ENCODE measurements around the gene TMCO2.
A peak's percentile ranks its signal among the peaks of the same experiment; 100 is the strongest.
"Not testable (repeated sequence)": the region's sequence is repeated elsewhere in the genome, so short reads cannot be mapped to it uniquely, and the experiment has no call there.

The TMCO2 gene

GRCh38 chr1:40247655-40248054 lies at the start of gene TMCO2:
Gene TMCO2 (plus strand): TSS chr1:40247937. CDS start chr1:40247994, 57 bp downstream.
- Histone ChIP-seq H3K4me3 (ENCODE audit: low read depth, low read length) (no peak within 1 kb of the TSS), H3K9me3 (ENCODE audit: severe bottlenecking) (no peaks in the 10 kb centered on the region), H3K36me3 (no peaks in the 10 kb centered on the region), H3K27ac (no peak within 1 kb of the TSS), H3K27me3 (ENCODE audit: insufficient read depth, low read depth, severe bottlenecking) (no peaks in the 10 kb centered on the region)
- no peak for DNase-seq
- TF ChIP-seq CTCF (IDR thresholded peaks at IDR 0.05; ENCODE audit: low read depth, low read length), result no peak

- H3K36me3 ChIP-seq, result peaks cover 35% of the 10 kb centered on the region
- DNase-seq, result no peak
Observed at GRCh38 chr1:40199126-40199525, 48.6 kb upstream of the TMCO2 start.

GRCh38 chr1:40204856-40205255 lies 42.9 kb upstream of the TMCO2 start:
- no peak overlapping the region for H3K4me3 ChIP-seq (ENCODE audit: low read depth, low read length)
- TF ChIP-seq CTCF (IDR thresholded peaks at IDR 0.05; ENCODE audit: low read depth, low read length), result no peak
- H3K27me3 ChIP-seq (ENCODE audit: insufficient read depth, low read depth, severe bottlenecking), result no peaks in the 10 kb centered on the region
- H3K36me3 ChIP-seq, result peaks cover 18% of the 10 kb centered on the region
- H3K9me3 ChIP-seq (ENCODE audit: severe bottlenecking), result no peaks in the 10 kb centered on the region
- no peak overlapping the region for H3K27ac ChIP-seq
- no peak for DNase-seq

More at GRCh38 chr1:40199126-40199525, 48.6 kb upstream of the TMCO2 start:
- H3K27ac ChIP-seq, result no peak overlapping the region
- H3K4me3 ChIP-seq (ENCODE audit: low read depth, low read length), result no peak overlapping the region
- no peak for TF ChIP-seq CTCF (IDR thresholded peaks at IDR 0.05; ENCODE audit: low read depth, low read length)
- no peaks in the 10 kb centered on the region for H3K9me3 ChIP-seq (ENCODE audit: severe bottlenecking)
- no peaks in the 10 kb centered on the region for H3K27me3 ChIP-seq (ENCODE audit: insufficient read depth, low read depth, severe bottlenecking)

GRCh38 chr1:40210511-40211204 lies 37.1 kb upstream of the TMCO2 start:
- Histone ChIP-seq H3K27me3 (ENCODE audit: insufficient read depth, low read depth, severe bottlenecking) (no peaks in the 10 kb centered on the region), H3K36me3 (peaks cover 8% of the 10 kb centered on the region), H3K9me3 (ENCODE audit: severe bottlenecking) (no peaks in the 10 kb centered on the region), H3K4me3 (ENCODE audit: low read depth, low read length) (no peak overlapping the region), H3K27ac (peak overlapping the region; percentile 44)
- DNase-seq, result no peak
- no peak for TF ChIP-seq CTCF (IDR thresholded peaks at IDR 0.05; ENCODE audit: low read depth, low read length)

- Histone ChIP-seq H3K36me3 (peaks cover 8% of the 10 kb centered on the region), H3K9me3 (ENCODE audit: severe bottlenecking) (no peaks in the 10 kb centered on the region), H3K27me3 (ENCODE audit: insufficient read depth, low read depth, severe bottlenecking) (no peaks in the 10 kb centered on the region), H3K27ac (no peak overlapping the region), H3K4me3 (ENCODE audit: low read depth, low read length) (no peak overlapping the region)
- no peak for DNase-seq
- no peak for TF ChIP-seq CTCF (IDR thresholded peaks at IDR 0.05; ENCODE audit: low read depth, low read length)
Observed at GRCh38 chr1:40218333-40218732, 29.4 kb upstream of the TMCO2 start.

GRCh38 chr1:40221471-40221905 lies 26.2 kb upstream of the TMCO2 start:
- peak; percentile 19 for DNase-seq
- H3K36me3 ChIP-seq, result peaks cover 14% of the 10 kb centered on the region

More at GRCh38 chr1:40221471-40221905, 26.2 kb upstream of the TMCO2 start:
- not testable (repeated sequence) for H3K27me3 ChIP-seq (ENCODE audit: insufficient read depth, low read depth, severe bottlenecking); H3K27ac ChIP-seq; H3K4me3 ChIP-seq (ENCODE audit: low read depth, low read length); H3K9me3 ChIP-seq (ENCODE audit: severe bottlenecking)
